Kasumi-1 (cell line): Measurements from ENCODE around the gene RPS6KA2.

ENCODE experiments used
- DNase-seq, 2 experiments: peaks; one replicate each; lab custom pipeline; 2025; lab: John Stamatoyannopoulos, UW

RPS6KA2 gene

GRCh38 chr6:166466178-166467122 lies 160.6 kb downstream of the RPS6KA2 start:
- DNase-seq, result no peak

DNA sequence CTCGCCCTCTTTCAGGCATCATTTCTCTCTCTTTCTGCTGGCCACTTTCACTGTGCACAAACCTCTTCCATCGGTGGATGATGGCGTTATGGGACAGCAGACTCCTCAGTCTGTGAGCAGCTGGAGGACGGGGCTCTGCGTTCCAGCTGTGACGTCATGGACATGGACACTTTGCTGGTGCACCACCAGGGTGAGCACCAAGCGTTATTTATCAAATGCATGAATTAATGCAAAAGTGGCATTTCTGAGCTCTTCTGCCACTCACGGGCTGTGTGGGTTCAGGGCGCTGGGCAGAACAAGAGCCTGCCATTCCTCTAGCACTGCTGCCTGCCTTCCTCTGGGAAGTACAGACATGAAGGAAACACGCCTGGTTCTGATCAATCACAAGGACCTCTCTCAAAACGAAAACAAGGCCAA lies 161.4 kb downstream of the RPS6KA2 start:
- no peak for DNase-seq

DNA sequence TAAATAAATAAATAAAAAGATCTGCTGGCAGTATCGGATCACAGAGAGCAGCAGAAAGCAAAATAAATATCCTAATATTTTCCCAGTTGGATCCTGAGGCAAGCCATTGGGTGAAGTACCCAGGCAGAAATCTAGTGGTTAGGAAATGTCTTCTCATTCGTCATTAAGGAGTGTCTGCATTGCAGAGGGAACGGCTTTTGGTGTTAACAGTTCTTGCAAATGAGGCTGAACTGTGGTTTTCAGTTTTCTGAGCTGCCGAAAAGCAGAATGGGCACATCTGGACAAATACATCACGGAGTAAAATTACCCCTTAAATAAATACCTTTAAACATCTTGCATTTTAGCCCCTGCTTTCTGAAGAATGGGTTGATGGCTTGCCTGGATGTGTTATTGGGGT lies 162.1 kb downstream of the RPS6KA2 start:
- DNase-seq, result peak; percentile 15 to 28

- no peak for DNase-seq
These were observed 162.7 kb downstream of the RPS6KA2 start for GRCh38 chr6:166464068-166465002.

- DNase-seq, result peak; percentile 97 to 98
These were observed 163.5 kb downstream of the RPS6KA2 start for GRCh38 chr6:166463359-166464067.

DNA sequence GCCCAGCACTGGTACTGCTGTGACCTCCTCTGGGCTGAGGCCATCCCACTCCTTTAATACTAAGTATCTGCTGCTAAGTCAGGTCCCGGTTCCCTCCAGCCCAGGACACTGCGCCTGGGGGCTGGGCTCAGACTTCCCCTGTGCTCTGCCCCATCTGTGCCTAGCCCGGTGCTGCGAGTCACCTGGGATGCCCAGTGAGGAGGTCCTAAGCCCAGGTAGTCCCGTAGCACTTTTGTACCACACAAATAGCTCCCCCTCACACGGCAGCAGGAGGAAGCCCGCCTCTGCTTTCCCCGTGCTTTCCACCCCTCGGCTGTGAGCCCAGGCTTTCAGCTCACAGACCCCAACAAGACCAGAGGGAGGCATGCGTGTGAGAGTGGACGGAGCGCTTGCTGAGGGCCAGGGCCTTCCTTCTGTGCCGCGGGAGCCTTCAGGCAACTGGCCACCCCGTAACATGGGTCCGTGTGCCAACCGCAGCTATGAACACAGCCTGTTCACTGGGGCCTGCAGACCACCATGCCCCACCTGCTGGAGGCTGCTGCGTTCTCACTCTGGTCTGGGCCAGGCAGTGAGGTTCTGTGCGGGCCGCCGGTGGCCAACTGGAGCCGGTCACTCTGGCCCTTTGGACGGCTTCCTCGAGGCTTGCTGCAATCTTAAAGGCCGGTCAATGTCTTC lies 164.5 kb downstream of the RPS6KA2 start:
- no peak for DNase-seq

GRCh38 chr6:166461821-166462460 lies 165.1 kb downstream of the RPS6KA2 start:
- no peak for DNase-seq

DNA sequence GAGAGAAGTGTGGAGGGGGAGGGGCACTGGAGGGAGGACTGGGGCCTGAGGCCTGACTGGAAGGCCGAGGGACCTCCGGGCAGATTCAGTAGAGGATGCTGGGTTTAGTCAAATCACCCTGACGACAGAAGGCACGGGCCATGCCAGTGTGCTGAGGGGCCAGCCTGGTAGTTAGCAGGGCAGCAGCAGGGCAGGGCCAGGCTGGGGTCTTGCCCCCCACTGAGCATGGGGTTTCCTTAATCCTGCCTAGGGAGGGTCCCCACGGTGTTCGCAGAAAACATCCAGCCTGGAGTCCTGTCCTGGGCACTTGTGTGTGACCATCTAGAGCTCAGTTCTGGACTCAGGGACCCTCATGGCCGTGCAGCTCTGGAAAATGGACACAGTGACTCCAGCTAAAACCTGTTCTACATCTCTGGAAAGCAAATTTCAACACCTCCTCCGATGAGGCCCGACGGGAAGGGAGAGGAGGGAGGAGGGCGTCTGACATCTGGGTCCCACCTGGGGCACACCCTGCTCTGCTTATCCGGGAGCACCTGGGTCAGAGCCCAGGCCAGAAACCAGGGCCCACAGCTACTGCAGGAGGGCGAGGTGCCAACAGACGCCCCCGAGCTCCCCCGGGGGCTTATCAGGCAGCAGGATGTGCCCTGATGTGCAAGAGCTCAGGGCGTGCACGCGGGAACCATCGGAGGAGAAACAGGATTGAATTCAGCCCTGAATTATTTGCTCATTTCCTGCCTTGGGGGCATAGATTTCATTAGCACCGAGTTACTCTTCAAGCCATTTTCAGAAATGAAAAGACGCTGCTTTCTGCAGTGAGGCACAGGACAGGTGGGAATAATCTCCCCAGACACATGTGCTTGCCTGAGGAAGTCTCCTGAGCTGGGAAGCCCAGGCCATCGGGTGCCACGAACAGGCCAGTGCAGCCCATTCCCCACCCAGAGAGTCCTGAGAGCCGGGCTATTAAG lies 166.3 kb downstream of the RPS6KA2 start:
- no peak for DNase-seq

- DNase-seq, result no peak
These were observed 167.1 kb downstream of the RPS6KA2 start for GRCh38 chr6:166459906-166460305.

DNA sequence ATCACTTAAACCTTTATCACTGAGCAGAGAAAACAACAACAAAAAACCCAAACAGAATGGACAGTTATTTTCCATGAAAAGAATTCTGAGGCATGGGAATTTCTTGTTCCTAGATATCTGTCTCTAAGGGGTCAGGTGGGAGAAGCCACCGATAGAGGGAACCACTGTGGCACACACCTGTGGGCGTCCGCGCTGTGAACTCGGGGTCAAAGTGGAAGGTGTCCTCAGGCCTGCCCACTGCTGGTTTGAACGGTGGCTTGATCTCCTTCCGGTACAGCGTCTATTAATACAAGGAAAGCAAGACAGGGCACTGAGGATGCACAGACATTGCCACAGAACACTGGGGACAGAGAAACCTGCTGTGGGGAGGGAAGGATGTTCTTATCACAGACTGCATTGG lies 167.8 kb downstream of the RPS6KA2 start:
- no peak for DNase-seq

GRCh38 chr6:166456395-166457156 lies 170.5 kb downstream of the RPS6KA2 start:
- peak; percentile 21 to 35 for DNase-seq

DNA sequence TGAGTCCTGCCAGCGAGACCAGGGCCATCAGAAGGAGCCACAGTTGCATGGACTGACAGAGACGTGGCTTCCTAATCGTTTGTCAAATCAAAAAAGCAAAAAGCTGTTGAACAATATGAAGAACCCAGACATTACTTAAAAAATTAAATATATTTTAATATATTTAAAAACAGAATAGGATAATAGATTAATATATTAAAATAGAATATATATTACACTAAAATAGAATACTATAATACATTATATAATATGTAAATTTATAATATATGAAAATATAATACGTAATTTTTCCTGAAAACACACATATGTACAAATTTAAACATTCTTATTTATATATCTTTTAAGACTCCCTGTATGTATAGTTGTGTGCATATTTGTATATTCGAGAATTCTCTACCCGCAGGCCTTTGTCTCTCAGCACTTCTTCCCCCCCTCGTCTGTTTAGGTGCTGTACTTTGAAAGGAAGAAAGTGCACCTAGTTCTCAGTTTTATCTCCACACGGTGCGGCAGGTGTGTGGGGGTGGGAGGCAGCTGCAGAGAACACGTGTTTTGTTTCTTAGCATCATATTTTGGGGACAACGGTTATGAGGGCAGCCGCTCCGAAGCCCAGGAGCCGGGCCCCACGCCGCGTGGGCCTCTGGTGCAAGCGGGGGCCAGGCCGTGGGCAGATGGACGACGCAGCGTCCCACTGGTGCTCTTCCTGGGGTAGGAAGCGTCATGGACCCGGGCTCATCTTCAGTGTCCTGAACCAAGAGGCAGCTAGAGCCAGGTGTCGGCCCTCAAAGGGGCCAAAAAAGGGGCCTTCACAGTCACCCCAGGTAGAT lies 172.1 kb downstream of the RPS6KA2 start:
- no peak for DNase-seq

- DNase-seq, result no peak
These were observed 173.4 kb downstream of the RPS6KA2 start for GRCh38 chr6:166453651-166454050.

- no peak for DNase-seq
These were observed 176.7 kb downstream of the RPS6KA2 start for GRCh38 chr6:166450167-166450873.

GRCh38 chr6:166449641-166450040 lies 177.4 kb downstream of the RPS6KA2 start:
- no peak for DNase-seq

DNA sequence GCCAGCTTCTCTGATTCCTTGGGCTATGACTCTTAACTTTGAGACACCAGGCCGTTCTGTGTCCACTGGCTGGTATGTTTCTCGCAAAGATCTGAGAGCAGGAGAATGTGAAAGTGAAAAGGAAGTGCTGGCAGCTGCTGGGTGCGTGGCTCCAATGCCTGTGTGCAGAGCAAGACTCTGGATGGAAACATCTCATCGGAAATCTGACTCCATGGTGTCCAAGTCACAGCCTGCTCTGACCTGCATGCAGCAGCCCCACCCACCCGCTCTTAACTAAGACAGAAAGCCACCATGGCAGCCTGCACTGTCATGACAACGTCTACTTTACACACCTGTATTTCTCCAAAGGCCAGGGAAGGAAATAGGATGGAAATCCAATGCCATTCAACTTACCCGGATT lies 178.0 kb downstream of the RPS6KA2 start:
- no peak for DNase-seq

- no peak for DNase-seq
These were observed 178.6 kb downstream of the RPS6KA2 start for GRCh38 chr6:166448432-166448831.
